Gastroesophageal sphincter (tissue), 3 donors: ENCODE measurements around the gene DOK5.

ENCODE experiments used
- CTCF ChIP-seq, 4 experiments: fragments of 200-600 bp in 2 of 4; fragments of 450-650 bp in 2 of 4; sonication (generic) in 1 of 4; IDR thresholded peaks; one replicate each; pipeline ENCODE4 v1.5.1; 2017 to 2019; ENCODE audit warnings: antibody characterized with exemption in 4 of 4, mild to moderate bottlenecking in 2 of 4, moderate library complexity in 2 of 4
- POLR2A ChIP-seq, 2 donors: fragments of 450-650 bp; IDR thresholded peaks; one replicate each; pipeline ENCODE4 v1.6.1; 2017; ENCODE audit warnings: antibody characterized with exemption in 2 of 2, mild to moderate bottlenecking in 2 of 2, moderate library complexity in 1 of 2
- POLR2AphosphoS5 ChIP-seq: sonication (generic); formaldehyde crosslinking; IDR thresholded peaks from one replicate; pipeline ENCODE4 v1.6.1; 2017; ENCODE audit warnings: antibody characterized with exemption

- TF ChIP-seq CTCF (IDR thresholded peaks at IDR 0.05), result no peak
- TF ChIP-seq POLR2A (IDR thresholded peaks at IDR 0.05), result no peak
- no peak for TF ChIP-seq POLR2AphosphoS5
Measured at GRCh38 chr20:54654450-54654849, 179.1 kb downstream of the DOK5 start.
